Measurements from ENCODE around the gene FRMD3. TPM values are rescaled to one million over a fixed set of nuclear protein-coding genes. Genes with fewer than 3 reads are reported as not detected.

The FRMD3 gene
- total RNA-seq, 1 experiment from 2014 or later = 14.5 TPM

GRCh38 chr9:83330207-83331196, 207.7 kb downstream of the FRMD3 start:
- ATAC-seq = no peak
- in situ Hi-C loops (cut with HindIII; ENCODE audit: low pct_unique_long_range_greater_than_20kb, low sequenced_read_pairs) = no loop called here

More at GRCh38 chr9:83330207-83331196, 207.7 kb downstream of the FRMD3 start:
- no peaks in the 10 kb centered on the region for H3K27me3 ChIP-seq (ENCODE audit: control insufficient read depth, insufficient read depth, low read length)
- intact Hi-C loops (cut with micrococcal nuclease; ENCODE audit: unreplicated experiment) = loop anchor here (5.0 to 10.0 kb wide), 2 partner anchors 267 to 314 kb away; no protein-coding TSS in a partner anchor
- DNase-seq (ENCODE audit: low read depth, low spot score) = no peak
- H3K36me3 ChIP-seq (ENCODE audit: control insufficient read depth, insufficient read depth, low read length) = no peaks in the 10 kb centered on the region
- CTCF ChIA-PET = interaction anchor here (0.7 to 0.8 kb wide), 2 partner anchors 110 to 412 kb away, joined by 3 to 4 read pairs; no protein-coding TSS in a partner anchor
- H3K4me1 ChIP-seq (ENCODE audit: control insufficient read depth, insufficient read depth, low read length) = peaks cover 5% of the 10 kb centered on the region
- no peaks in the 10 kb centered on the region for H3K9me3 ChIP-seq (ENCODE audit: control insufficient read depth, insufficient read depth, low read depth, low read length)
- H3K4me3 ChIP-seq (ENCODE audit: low read depth in 2 of 2, low read length in 2 of 2) = no peak overlapping the region
- TF ChIP-seq CTCF (IDR thresholded peaks at IDR 0.05) (no peak; the same call in 1 of the 2 replicates), TCF7L2 (IDR thresholded peaks at IDR 0.05; ENCODE audit: low read depth, low read length) (no peak), REST (IDR thresholded peaks at IDR 0.05; ENCODE audit: insufficient read depth in 1 of 2, low read depth in 2 of 2, low read length in 1 of 2) (no peak), SIN3A (IDR thresholded peaks at IDR 0.05; ENCODE audit: borderline replicate concordance, insufficient read depth, low read depth, low read length) (no peak), POLR2AphosphoS5 (IDR thresholded peaks at IDR 0.05; ENCODE audit: low read depth, low read length) (no peak)
- no TSS peak for BruUV-seq (replicated peaks)
- no peak overlapping the region for H3K27ac ChIP-seq (ENCODE audit: low read length)
- POLR2A ChIA-PET = no interaction called here

Measured in Panc1 (cell line).